Stimulated activated naive CD8-positive, alpha-beta T cell treated with anti-CD3 and anti-CD28 coated beads, Interleukin-15, Interleukin-2, amounts not matched to agents 100 ng/mL and 50 ng/mL, for 24 hours (primary cell): ENCODE data around the gene MEX3C.

ENCODE experiments used
- H3K27ac Mint-ChIP-seq: one replicate; pipeline ENCODE4 v1.8.0; 2021; ENCODE audit warnings: mild to moderate bottlenecking, mixed read lengths
- H3K27me3 Mint-ChIP-seq: one replicate; pipeline ENCODE4 v1.8.0; 2021; ENCODE audit warnings: mixed read lengths
- H3K36me3 Mint-ChIP-seq: one replicate; pipeline ENCODE4 v1.8.0; 2021; ENCODE audit warnings: low read depth, mixed read lengths
- H3K4me1 Mint-ChIP-seq: one replicate; pipeline ENCODE4 v1.8.0; 2021; ENCODE audit warnings: low read depth, mixed read lengths
- H3K4me3 Mint-ChIP-seq: one replicate; pipeline ENCODE4 v1.8.0; 2021; ENCODE audit warnings: mild to moderate bottlenecking, mixed read lengths
- H3K9me3 Mint-ChIP-seq: one replicate; pipeline ENCODE4 v1.8.0; 2021; ENCODE audit warnings: mixed read lengths

The MEX3C gene

DNA sequence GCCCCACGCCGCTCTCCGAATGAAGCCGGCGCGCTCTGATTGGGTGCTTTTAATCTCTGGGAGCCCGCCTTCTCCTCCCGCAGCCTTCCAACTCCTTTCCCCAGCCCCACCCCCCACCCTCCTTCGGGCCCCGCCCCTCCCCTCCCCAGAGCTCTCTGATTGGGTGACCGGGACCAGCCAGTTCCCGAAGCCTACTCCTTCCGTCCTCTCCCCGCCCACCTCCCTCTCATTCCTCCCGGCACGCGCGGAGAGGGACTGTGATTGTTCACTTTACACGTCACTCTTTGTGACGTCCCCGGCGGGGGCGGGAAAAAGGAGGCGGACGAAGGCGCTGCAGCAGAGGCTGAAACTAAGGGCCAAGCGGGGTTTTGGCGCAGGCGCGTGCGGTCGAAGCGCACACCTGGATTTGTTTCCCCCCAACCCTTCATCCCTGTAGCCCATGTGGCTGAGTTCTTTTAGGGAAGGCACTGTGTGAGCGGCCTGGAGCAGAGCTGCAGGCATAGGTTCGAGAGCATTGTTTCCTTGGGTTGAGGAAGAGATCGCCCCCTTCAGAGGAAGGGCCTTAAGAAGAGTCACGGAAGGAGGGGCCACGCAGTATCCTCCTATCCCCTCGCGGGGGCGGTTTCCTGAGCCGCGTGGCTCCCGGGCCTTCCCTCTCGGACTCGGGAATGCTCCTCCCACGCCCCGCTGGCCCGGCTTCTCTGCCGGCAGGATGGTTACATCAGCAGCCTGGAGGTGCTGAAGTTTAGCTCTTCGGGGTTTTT is at the start of gene MEX3C:
Gene MEX3C, minus strand, starts transcription at position 21 of the 764 bp plus-strand sequence. CDS start 361 bp downstream, outside the sequence.
- Mint-ChIP-seq H3K9me3 (peaks cover 4% of the 10 kb centered on the region), H3K4me3 (peak within 1 kb of the TSS; percentile 90), H3K27me3 (no peaks in the 10 kb centered on the region), H3K27ac (peak within 1 kb of the TSS; percentile 98), H3K36me3 (peaks cover 32% of the 10 kb centered on the region), H3K4me1 (peaks cover 36% of the 10 kb centered on the region)

GRCh38 chr18:51241226-51241625 is 43.7 kb upstream of the MEX3C start:
- Mint-ChIP-seq H3K4me3 (no peak overlapping the region), H3K9me3 (no peaks in the 10 kb centered on the region), H3K4me1 (peaks cover 4% of the 10 kb centered on the region), H3K27ac (no peak overlapping the region), H3K36me3 (no peaks in the 10 kb centered on the region), H3K27me3 (no peaks in the 10 kb centered on the region)

DNA sequence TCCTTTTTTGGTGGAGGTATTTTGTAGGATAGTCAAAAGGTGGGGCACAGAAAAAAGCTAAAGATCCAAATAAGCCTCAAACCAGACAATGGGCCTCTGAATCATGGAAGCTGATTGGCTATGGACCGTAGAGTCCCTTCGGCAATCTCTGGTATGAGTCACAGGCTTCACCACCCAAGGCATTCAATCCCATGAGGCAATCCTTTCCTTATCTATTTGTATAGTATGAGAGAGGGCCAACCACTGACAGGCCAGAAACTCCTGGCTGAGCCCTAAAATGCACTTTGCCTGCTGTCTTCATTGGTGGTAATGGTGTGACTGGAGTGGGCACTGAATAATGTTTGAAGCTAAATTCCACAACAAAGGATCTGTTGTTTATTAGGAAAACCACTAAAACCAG is 38.7 kb upstream of the MEX3C start:
- Mint-ChIP-seq H3K36me3 (no peaks in the 10 kb centered on the region), H3K9me3 (no peaks in the 10 kb centered on the region), H3K4me3 (peak overlapping the region; percentile 38), H3K27ac (peak overlapping the region; percentile 89), H3K27me3 (no peaks in the 10 kb centered on the region), H3K4me1 (peaks cover 26% of the 10 kb centered on the region)

DNA sequence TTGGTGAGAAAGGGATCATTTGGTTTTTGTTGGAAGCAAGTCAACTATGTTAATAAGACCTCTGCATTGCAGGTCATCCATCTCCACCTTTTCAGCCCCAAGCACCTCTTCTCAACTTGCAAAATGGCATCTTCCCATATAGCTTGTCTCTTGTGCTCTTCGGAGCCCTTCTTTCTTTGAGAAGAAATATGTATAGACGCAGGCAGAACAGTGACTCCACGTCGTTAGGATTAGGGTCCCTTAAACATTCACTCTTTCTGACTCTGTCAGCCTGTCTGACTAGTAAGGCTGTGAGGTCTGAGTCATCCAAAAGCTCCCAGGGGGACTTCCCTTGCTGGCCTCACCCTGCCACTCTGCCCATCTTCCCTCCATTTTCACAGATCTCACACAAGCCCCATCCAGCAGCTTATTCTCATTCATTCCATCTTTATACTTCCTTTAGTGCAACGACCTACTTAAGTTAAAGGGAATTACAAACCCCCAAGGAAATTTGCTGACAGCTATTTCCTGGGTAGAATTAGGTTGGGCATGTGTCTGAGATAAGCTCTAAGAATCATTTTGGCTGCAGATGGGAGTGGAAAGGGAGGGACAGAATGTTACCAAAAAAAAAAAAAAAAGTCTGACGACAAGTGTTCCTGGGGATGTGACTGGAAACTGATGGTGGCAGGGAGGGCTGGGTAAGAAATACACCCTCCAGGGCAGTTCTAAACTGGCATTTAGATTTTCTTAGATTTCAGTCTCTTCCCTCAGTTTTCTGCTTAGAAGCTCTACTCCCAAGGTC is 37.7 kb upstream of the MEX3C start:
- Mint-ChIP-seq H3K36me3 (no peaks in the 10 kb centered on the region), H3K27me3 (no peaks in the 10 kb centered on the region), H3K4me3 (peak overlapping the region; percentile 27), H3K27ac (peak overlapping the region; percentile 89), H3K9me3 (no peaks in the 10 kb centered on the region), H3K4me1 (peaks cover 26% of the 10 kb centered on the region)

- Mint-ChIP-seq H3K4me3 (peak overlapping the region; percentile 27), H3K27me3 (no peaks in the 10 kb centered on the region), H3K36me3 (no peaks in the 10 kb centered on the region), H3K4me1 (peaks cover 26% of the 10 kb centered on the region), H3K27ac (peak overlapping the region; percentile 89), H3K9me3 (no peaks in the 10 kb centered on the region)
These were observed 36.9 kb upstream of the MEX3C start for GRCh38 chr18:51234117-51235008.

GRCh38 chr18:51229328-51229727 is 31.8 kb upstream of the MEX3C start:
- Mint-ChIP-seq H3K27me3 (peaks cover 3% of the 10 kb centered on the region), H3K36me3 (no peaks in the 10 kb centered on the region)

GRCh38 chr18:51227660-51228059 is 30.2 kb upstream of the MEX3C start:
- Mint-ChIP-seq H3K9me3 (no peaks in the 10 kb centered on the region), H3K4me3 (no peak overlapping the region), H3K36me3 (no peaks in the 10 kb centered on the region)

More at GRCh38 chr18:51229328-51229727, 31.8 kb upstream of the MEX3C start:
- Mint-ChIP-seq H3K4me3 (no peak overlapping the region), H3K4me1 (peaks cover 3% of the 10 kb centered on the region), H3K9me3 (no peaks in the 10 kb centered on the region), H3K27ac (no peak overlapping the region)

DNA sequence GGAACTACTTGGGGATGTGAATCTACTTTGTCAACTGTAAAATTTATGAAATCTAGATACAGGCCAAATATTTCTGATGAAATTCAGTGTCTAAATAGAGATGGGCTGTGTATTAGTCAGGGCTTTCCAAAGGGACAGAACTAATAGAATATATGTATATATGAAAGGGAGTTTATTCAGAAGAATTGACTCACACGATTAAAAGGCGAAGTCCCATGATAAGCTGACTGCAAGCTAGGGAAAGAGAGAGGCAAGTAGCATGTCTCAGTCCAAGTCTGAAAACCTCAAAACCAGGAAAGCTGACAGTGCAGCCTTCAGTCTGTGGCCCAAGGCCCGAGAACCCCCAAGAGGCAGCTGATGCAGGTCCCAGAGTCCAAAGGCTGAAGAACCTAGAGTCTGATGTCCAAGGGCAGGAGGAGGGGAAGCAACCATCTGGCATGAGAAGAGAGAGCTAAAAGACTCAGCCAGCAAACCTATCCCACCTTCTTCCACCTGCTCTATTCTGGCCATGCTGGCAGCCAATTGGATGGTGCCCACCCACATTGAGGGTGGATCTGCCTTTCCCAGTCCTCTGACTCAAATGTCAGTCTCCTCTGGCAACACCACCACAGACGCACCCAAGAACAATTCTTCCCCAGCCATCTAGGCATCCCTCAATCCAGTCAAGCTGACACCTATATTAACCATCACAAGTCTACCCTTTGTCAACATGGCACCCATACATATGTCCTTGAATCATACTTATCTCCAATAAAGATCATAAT is 29.3 kb upstream of the MEX3C start:
- Mint-ChIP-seq H3K27ac (no peak overlapping the region), H3K4me1 (no peaks in the 10 kb centered on the region), H3K27me3 (peaks cover 6% of the 10 kb centered on the region), H3K36me3 (no peaks in the 10 kb centered on the region), H3K9me3 (no peaks in the 10 kb centered on the region), H3K4me3 (no peak overlapping the region)

More at GRCh38 chr18:51227660-51228059, 30.2 kb upstream of the MEX3C start:
- Mint-ChIP-seq H3K27me3 (peaks cover 3% of the 10 kb centered on the region), H3K27ac (no peak overlapping the region), H3K4me1 (no peaks in the 10 kb centered on the region)

GRCh38 chr18:51226068-51226467 is 28.6 kb upstream of the MEX3C start:
- no peaks in the 10 kb centered on the region for H3K36me3 Mint-ChIP-seq
- peaks cover 3% of the 10 kb centered on the region for H3K9me3 Mint-ChIP-seq
- no peak overlapping the region for H3K27ac Mint-ChIP-seq
- H3K4me1 Mint-ChIP-seq, result no peaks in the 10 kb centered on the region
- H3K4me3 Mint-ChIP-seq, result no peak overlapping the region
- peaks cover 9% of the 10 kb centered on the region for H3K27me3 Mint-ChIP-seq

GRCh38 chr18:51212606-51213005 is 15.1 kb upstream of the MEX3C start:
- no peaks in the 10 kb centered on the region for H3K9me3 Mint-ChIP-seq
- no peak overlapping the region for H3K27ac Mint-ChIP-seq
- no peak overlapping the region for H3K4me3 Mint-ChIP-seq
- H3K27me3 Mint-ChIP-seq, result no peaks in the 10 kb centered on the region
- no peaks in the 10 kb centered on the region for H3K36me3 Mint-ChIP-seq
- H3K4me1 Mint-ChIP-seq, result peaks cover 18% of the 10 kb centered on the region

DNA sequence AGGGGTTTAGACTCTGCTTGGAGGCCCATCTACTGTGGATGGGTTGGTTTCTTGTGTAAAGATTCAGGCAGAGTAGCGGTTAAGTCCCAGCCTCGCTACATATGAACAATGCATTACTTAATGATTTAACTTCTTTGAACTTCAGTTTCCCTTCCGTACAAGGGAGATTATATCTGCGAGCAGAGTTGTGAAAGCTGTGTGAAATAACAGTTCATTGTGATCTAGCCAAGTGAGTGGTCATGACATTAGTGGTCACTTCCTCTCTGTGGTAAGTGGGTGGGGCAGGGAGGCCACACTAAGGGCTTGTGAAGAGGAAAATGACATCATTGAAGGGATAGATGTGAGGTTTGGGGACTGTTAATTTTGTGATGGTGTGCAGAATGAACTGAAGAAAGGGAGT is 14.1 kb upstream of the MEX3C start:
- peak overlapping the region; percentile 83 for H3K27ac Mint-ChIP-seq
- H3K9me3 Mint-ChIP-seq, result no peaks in the 10 kb centered on the region
- H3K4me3 Mint-ChIP-seq, result peak overlapping the region; percentile 15
- no peaks in the 10 kb centered on the region for H3K36me3 Mint-ChIP-seq
- H3K27me3 Mint-ChIP-seq, result no peaks in the 10 kb centered on the region
- peaks cover 18% of the 10 kb centered on the region for H3K4me1 Mint-ChIP-seq

GRCh38 chr18:51196811-51197660 is 445 bp downstream of the MEX3C start:
- Mint-ChIP-seq H3K4me3 (peak overlapping the region; percentile 90), H3K36me3 (peaks cover 38% of the 10 kb centered on the region), H3K27ac (peak overlapping the region; percentile 98), H3K9me3 (peaks cover 4% of the 10 kb centered on the region), H3K4me1 (peaks cover 44% of the 10 kb centered on the region), H3K27me3 (no peaks in the 10 kb centered on the region)

DNA sequence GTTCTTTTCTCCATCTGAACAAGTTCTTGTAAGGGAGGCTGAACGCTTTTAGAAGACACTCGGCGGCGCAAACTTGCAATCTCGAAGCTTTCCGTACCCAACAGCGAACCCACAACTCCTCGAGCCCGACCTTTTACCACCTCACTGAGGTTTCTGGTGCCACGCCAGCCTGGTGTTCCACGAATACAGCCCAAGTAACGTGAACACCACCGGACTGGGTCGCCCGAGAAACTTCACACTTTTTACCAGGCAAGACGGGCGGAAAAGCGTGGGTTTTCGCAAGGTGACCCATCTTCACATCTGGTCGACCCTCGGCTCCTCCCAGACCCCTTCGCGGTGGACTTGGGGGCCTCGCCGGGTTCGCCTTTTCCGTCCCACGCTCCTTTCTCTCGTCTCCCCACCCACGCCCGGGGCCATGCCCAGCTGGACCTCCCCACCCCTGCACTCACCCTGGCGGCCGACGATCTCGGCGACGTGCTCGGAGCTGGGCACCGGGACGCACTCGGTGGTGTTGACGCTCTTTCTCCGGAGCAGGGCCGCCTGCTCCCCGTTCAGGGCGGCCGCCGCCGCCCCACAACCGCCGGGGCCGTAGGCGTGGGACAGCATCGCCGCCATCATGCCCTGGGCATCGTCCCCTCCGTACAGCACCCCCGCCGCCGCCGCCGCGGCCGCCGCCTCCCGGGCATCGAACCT is 1.2 kb downstream of the MEX3C start:
- H3K27ac Mint-ChIP-seq, result peak overlapping the region; percentile 98
- H3K4me3 Mint-ChIP-seq, result peak overlapping the region; percentile 90
- H3K4me1 Mint-ChIP-seq, result peaks cover 52% of the 10 kb centered on the region
- no peaks in the 10 kb centered on the region for H3K27me3 Mint-ChIP-seq
- H3K9me3 Mint-ChIP-seq, result peaks cover 4% of the 10 kb centered on the region
- H3K36me3 Mint-ChIP-seq, result peaks cover 45% of the 10 kb centered on the region
